SU-DHL-6 (cell line): ENCODE data around the gene IPCEF1.

Experiments used
- H2AFZ ChIP-seq: fragments of 200-600 bp; sonication (generic); 2 replicates; pipeline ENCODE4 v1.6.1; 2014; ENCODE audit warnings: low read depth, mild to moderate bottlenecking, moderate library complexity, mixed read lengths, antibody characterized with exemption, low read length; ENCODE audit not compliant: severe bottlenecking
- H3F3A ChIP-seq: fragments of 200-600 bp; shearing (Covaris generic); 2 replicates; pipeline ENCODE4 v1.6.0; 2016; ENCODE audit warnings: antibody characterized with exemption, mild to moderate bottlenecking; ENCODE audit not compliant: insufficient read depth
- H3K27ac ChIP-seq: fragments of 200-600 bp; sonication (generic); 2 replicates; pipeline ENCODE4 v1.5.1; 2016; ENCODE audit warnings: low read depth, mild to moderate bottlenecking, low read length, moderate library complexity, mixed read lengths
- H3K27me3 ChIP-seq: fragments of 200-600 bp; sonication (generic), shearing (Covaris generic); 2 replicates; pipeline ENCODE4 v1.6.0; 2014; ENCODE audit warnings: mild to moderate bottlenecking, low read length
- H3K36me3 ChIP-seq: fragments of 200-600 bp; sonication (generic); 2 replicates; pipeline ENCODE4 v1.6.1; 2014; ENCODE audit warnings: mild to moderate bottlenecking, low read length, mixed read lengths
- H3K4me2 ChIP-seq: fragments of 300-600, 200-600 bp; shearing (Covaris generic), sonication (generic); 2 replicates; pipeline ENCODE4 v1.6.0; 2014; ENCODE audit warnings: low read length, low read depth, mild to moderate bottlenecking; ENCODE audit not compliant: poor library complexity, severe bottlenecking
- H3K4me3 ChIP-seq: fragments of 200-600 bp; sonication (generic); 2 replicates; pipeline ENCODE4 v1.5.1; 2014; ENCODE audit warnings: antibody characterized with exemption, low read length, mild to moderate bottlenecking, mixed read lengths; ENCODE audit not compliant: insufficient read depth, poor library complexity, severe bottlenecking
- H3K79me2 ChIP-seq: fragments of 200-600 bp; sonication (generic); 2 replicates; pipeline ENCODE4 v1.6.1; 2014; ENCODE audit warnings: mild to moderate bottlenecking, low read length, moderate library complexity; ENCODE audit not compliant: insufficient read depth
- H3K9ac ChIP-seq: fragments of 200-600 bp; sonication (generic); 2 replicates; pipeline ENCODE4 v1.7.0; 2014; ENCODE audit warnings: mild to moderate bottlenecking, low read length
- H3K9me2 ChIP-seq: fragments of 200-600 bp; sonication (generic); replicated peaks from 2 replicates; pipeline ENCODE4 v1.6.1; 2014; ENCODE audit warnings: low read length; ENCODE audit not compliant: insufficient read depth
- H3K9me3 ChIP-seq: fragments of 200-600 bp; sonication (generic); 2 replicates; pipeline ENCODE4 v1.6.1; 2014; ENCODE audit warnings: low read length, mixed read lengths; ENCODE audit not compliant: insufficient read depth
- H4K20me1 ChIP-seq: fragments of 200-600 bp; sonication (generic); 2 replicates; pipeline ENCODE4 v1.6.1; 2014; ENCODE audit warnings: low read depth, mild to moderate bottlenecking, antibody characterized with exemption, low read length, moderate library complexity, mixed read lengths
- EZH2phosphoT487 ChIP-seq: fragments of 200-600 bp; sonication (generic), shearing (Covaris generic); conservative IDR thresholded peaks from 2 replicates; pipeline ENCODE4 v1.6.1; 2018; ENCODE audit warnings: mild to moderate bottlenecking, antibody characterized with exemption, low read length, moderate library complexity, mixed read lengths
- TF ChIP-seq, protein P1 (sequence below): fragments of 200-600 bp; sonication (generic); IDR thresholded peaks from one replicate; pipeline ENCODE4 v1.5.1; 2017; ENCODE audit warnings: antibody characterized with exemption, mild to moderate bottlenecking, low read length, moderate library complexity; ENCODE audit not compliant: insufficient read depth, poor library complexity, severe bottlenecking

Gene IPCEF1

GRCh38 chr6:154360476-154360875, 3.9 kb upstream of the IPCEF1 start:
- H3K79me2 ChIP-seq = no peaks in the 10 kb centered on the region
- H3K9me3 ChIP-seq = no peaks in the 10 kb centered on the region
- no peak overlapping the region for H3K4me2 ChIP-seq
- H3K4me3 ChIP-seq = no peak overlapping the region
- H3K9ac ChIP-seq = no peak overlapping the region
- no peak overlapping the region for H2AFZ ChIP-seq
- no peak overlapping the region for H3K27ac ChIP-seq
- H4K20me1 ChIP-seq = no peaks in the 10 kb centered on the region
- no peaks in the 10 kb centered on the region for H3K36me3 ChIP-seq
- TF ChIP-seq, protein P1, sequence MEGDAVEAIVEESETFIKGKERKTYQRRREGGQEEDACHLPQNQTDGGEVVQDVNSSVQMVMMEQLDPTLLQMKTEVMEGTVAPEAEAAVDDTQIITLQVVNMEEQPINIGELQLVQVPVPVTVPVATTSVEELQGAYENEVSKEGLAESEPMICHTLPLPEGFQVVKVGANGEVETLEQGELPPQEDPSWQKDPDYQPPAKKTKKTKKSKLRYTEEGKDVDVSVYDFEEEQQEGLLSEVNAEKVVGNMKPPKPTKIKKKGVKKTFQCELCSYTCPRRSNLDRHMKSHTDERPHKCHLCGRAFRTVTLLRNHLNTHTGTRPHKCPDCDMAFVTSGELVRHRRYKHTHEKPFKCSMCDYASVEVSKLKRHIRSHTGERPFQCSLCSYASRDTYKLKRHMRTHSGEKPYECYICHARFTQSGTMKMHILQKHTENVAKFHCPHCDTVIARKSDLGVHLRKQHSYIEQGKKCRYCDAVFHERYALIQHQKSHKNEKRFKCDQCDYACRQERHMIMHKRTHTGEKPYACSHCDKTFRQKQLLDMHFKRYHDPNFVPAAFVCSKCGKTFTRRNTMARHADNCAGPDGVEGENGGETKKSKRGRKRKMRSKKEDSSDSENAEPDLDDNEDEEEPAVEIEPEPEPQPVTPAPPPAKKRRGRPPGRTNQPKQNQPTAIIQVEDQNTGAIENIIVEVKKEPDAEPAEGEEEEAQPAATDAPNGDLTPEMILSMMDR = no peak
- 0 out of 2 replicates have a peak, but pooled peaks cover 4% of the 10 kb centered on the region for H3K27me3 ChIP-seq
- no peaks in the 10 kb centered on the region for H3F3A ChIP-seq
- H3K9me2 ChIP-seq = no peaks in the 10 kb centered on the region

- Histone ChIP-seq H3K4me2 (no peak overlapping the region), H3K27ac (no peak overlapping the region), H3K9me3 (no peaks in the 10 kb centered on the region), H3K4me3 (no peak overlapping the region), H2AFZ (no peak overlapping the region), H3K79me2 (no peaks in the 10 kb centered on the region), H3K9ac (no peak overlapping the region), H3K27me3 (0 out of 2 replicates have a peak, but pooled peaks cover 4% of the 10 kb centered on the region), H4K20me1 (no peaks in the 10 kb centered on the region), H3F3A (no peaks in the 10 kb centered on the region), H3K36me3 (no peaks in the 10 kb centered on the region), H3K9me2 (no peaks in the 10 kb centered on the region)
- TF ChIP-seq, protein P1 = no peak
- no peak for TF ChIP-seq EZH2phosphoT487
Observed at GRCh38 chr6:154359679-154360078, 3.1 kb upstream of the IPCEF1 start.

GRCh38 chr6:154359161-154359574, 2.6 kb upstream of the IPCEF1 start:
- Histone ChIP-seq H3K9me2 (no peaks in the 10 kb centered on the region), H3K4me3 (no peak overlapping the region), H3K9me3 (no peaks in the 10 kb centered on the region), H2AFZ (no peak overlapping the region), H3K79me2 (no peaks in the 10 kb centered on the region), H4K20me1 (no peaks in the 10 kb centered on the region), H3K4me2 (no peak overlapping the region), H3F3A (no peaks in the 10 kb centered on the region), H3K27me3 (0 out of 2 replicates have a peak, but pooled peaks cover 4% of the 10 kb centered on the region), H3K36me3 (no peaks in the 10 kb centered on the region), H3K27ac (no peak overlapping the region), H3K9ac (no peak overlapping the region)
- TF ChIP-seq, protein P1 = no peak
- no peak for TF ChIP-seq EZH2phosphoT487
